Memory B cell (primary cell): ENCODE data around the gene FIZ1.

Experiments
- ATAC-seq: fragments of 150-1000 bp; cut with Tn5 transposase; 2 replicates; pipeline ENCODE4 v1.10.0; 2021; ENCODE audit warnings: low read depth, mild to moderate bottlenecking, moderate library complexity
- DNase-seq, 2 donors: peaks; one replicate each; pipeline ENCODE4 v3.0.0; 2022; ENCODE audit warnings: low spot score in 2 of 2
- H3K27ac Mint-ChIP-seq: one replicate; pipeline ENCODE4 v1.8.0; 2022; ENCODE audit warnings: mild to moderate bottlenecking, moderate library complexity, mixed read lengths
- H3K27me3 Mint-ChIP-seq: one replicate; pipeline ENCODE4 v1.8.0; 2022; ENCODE audit warnings: mixed read lengths
- H3K36me3 Mint-ChIP-seq: one replicate; pipeline ENCODE4 v1.8.0; 2022; ENCODE audit warnings: mild to moderate bottlenecking, mixed read lengths
- H3K4me1 Mint-ChIP-seq: one replicate; pipeline ENCODE4 v1.8.0; 2022; ENCODE audit warnings: mixed read lengths
- H3K4me3 Mint-ChIP-seq: one replicate; pipeline ENCODE4 v1.8.0; 2022; ENCODE audit warnings: mild to moderate bottlenecking, moderate library complexity, mixed read lengths
- H3K9me3 Mint-ChIP-seq: one replicate; pipeline ENCODE4 v1.8.0; 2022; ENCODE audit warnings: mixed read lengths

The FIZ1 gene

GRCh38 chr19:55623130-55623529, 23.8 kb upstream of the FIZ1 start:
- no peaks in the 10 kb centered on the region for H3K27me3 Mint-ChIP-seq
- peaks cover 17% of the 10 kb centered on the region for H3K4me1 Mint-ChIP-seq
- no peaks in the 10 kb centered on the region for H3K36me3 Mint-ChIP-seq
- peaks cover 2% of the 10 kb centered on the region for H3K9me3 Mint-ChIP-seq
- ATAC-seq (no peak), DNase-seq (no peak)
- no peak overlapping the region for H3K4me3 Mint-ChIP-seq
- no peak overlapping the region for H3K27ac Mint-ChIP-seq

- H3K9me3 Mint-ChIP-seq, result peaks cover 2% of the 10 kb centered on the region
- no peak overlapping the region for H3K27ac Mint-ChIP-seq
- no peaks in the 10 kb centered on the region for H3K27me3 Mint-ChIP-seq
- ATAC-seq (no peak), DNase-seq (no peak)
- no peak overlapping the region for H3K4me3 Mint-ChIP-seq
- H3K4me1 Mint-ChIP-seq, result peaks cover 17% of the 10 kb centered on the region
- H3K36me3 Mint-ChIP-seq, result peaks cover 1% of the 10 kb centered on the region
These were observed 23.1 kb upstream of the FIZ1 start for GRCh38 chr19:55622242-55622969.

- DNase-seq, result no peak
- Mint-ChIP-seq H3K9me3 (peaks cover 2% of the 10 kb centered on the region), H3K36me3 (peaks cover 5% of the 10 kb centered on the region), H3K4me3 (no peak overlapping the region), H3K4me1 (peaks cover 17% of the 10 kb centered on the region), H3K27ac (no peak overlapping the region), H3K27me3 (no peaks in the 10 kb centered on the region)
- ATAC-seq, result no peak
These were observed 22.4 kb upstream of the FIZ1 start for GRCh38 chr19:55621673-55622231.

GRCh38 chr19:55621205-55621672, 21.9 kb upstream of the FIZ1 start:
- Mint-ChIP-seq H3K27me3 (no peaks in the 10 kb centered on the region), H3K27ac (no peak overlapping the region), H3K4me1 (peaks cover 17% of the 10 kb centered on the region), H3K9me3 (peaks cover 2% of the 10 kb centered on the region), H3K36me3 (peaks cover 7% of the 10 kb centered on the region), H3K4me3 (no peak overlapping the region)
- DNase-seq, result no peak
- ATAC-seq, result no peak

GRCh38 chr19:55620410-55621204, 21.3 kb upstream of the FIZ1 start:
- peaks cover 7% of the 10 kb centered on the region for H3K36me3 Mint-ChIP-seq
- peaks cover 2% of the 10 kb centered on the region for H3K9me3 Mint-ChIP-seq
- peaks cover 17% of the 10 kb centered on the region for H3K4me1 Mint-ChIP-seq
- ATAC-seq (no peak), DNase-seq (no peak)
- H3K27me3 Mint-ChIP-seq, result no peaks in the 10 kb centered on the region
- peak overlapping the region; percentile 14 for H3K27ac Mint-ChIP-seq
- no peak overlapping the region for H3K4me3 Mint-ChIP-seq

- peaks cover 9% of the 10 kb centered on the region for H3K4me1 Mint-ChIP-seq
- DNase-seq, result no peak
These were observed 20.0 kb upstream of the FIZ1 start for GRCh38 chr19:55619286-55619685.

GRCh38 chr19:55618426-55618825, 19.1 kb upstream of the FIZ1 start:
- H3K9me3 Mint-ChIP-seq, result no peaks in the 10 kb centered on the region
- H3K4me1 Mint-ChIP-seq, result peaks cover 2% of the 10 kb centered on the region
- H3K4me3 Mint-ChIP-seq, result no peak overlapping the region
- H3K27ac Mint-ChIP-seq, result no peak overlapping the region
- no peaks in the 10 kb centered on the region for H3K27me3 Mint-ChIP-seq
- peaks cover 7% of the 10 kb centered on the region for H3K36me3 Mint-ChIP-seq
- DNase-seq (no peak), ATAC-seq (no peak)

More at GRCh38 chr19:55619286-55619685, 20.0 kb upstream of the FIZ1 start:
- no peak for ATAC-seq
- Mint-ChIP-seq H3K36me3 (peaks cover 7% of the 10 kb centered on the region), H3K4me3 (no peak overlapping the region), H3K27me3 (no peaks in the 10 kb centered on the region), H3K27ac (no peak overlapping the region), H3K9me3 (peaks cover 2% of the 10 kb centered on the region)

- Mint-ChIP-seq H3K27me3 (no peaks in the 10 kb centered on the region), H3K36me3 (peaks cover 8% of the 10 kb centered on the region), H3K27ac (no peak overlapping the region), H3K4me3 (no peak overlapping the region), H3K9me3 (no peaks in the 10 kb centered on the region), H3K4me1 (peaks cover 7% of the 10 kb centered on the region)
- DNase-seq, result no peak
- no peak for ATAC-seq
These were observed 18.1 kb upstream of the FIZ1 start for GRCh38 chr19:55617426-55617825.

GRCh38 chr19:55616395-55616875, 17.1 kb upstream of the FIZ1 start:
- Mint-ChIP-seq H3K36me3 (peaks cover 8% of the 10 kb centered on the region), H3K27me3 (no peaks in the 10 kb centered on the region), H3K27ac (no peak overlapping the region), H3K4me3 (no peak overlapping the region), H3K4me1 (peaks cover 16% of the 10 kb centered on the region), H3K9me3 (no peaks in the 10 kb centered on the region)
- DNase-seq, result no peak
- no peak for ATAC-seq

GRCh38 chr19:55615543-55616394, 16.5 kb upstream of the FIZ1 start:
- no peak overlapping the region for H3K4me3 Mint-ChIP-seq
- H3K36me3 Mint-ChIP-seq, result peaks cover 8% of the 10 kb centered on the region
- no peaks in the 10 kb centered on the region for H3K9me3 Mint-ChIP-seq
- DNase-seq (no peak), ATAC-seq (no peak)
- no peaks in the 10 kb centered on the region for H3K27me3 Mint-ChIP-seq
- peaks cover 22% of the 10 kb centered on the region for H3K4me1 Mint-ChIP-seq
- no peak overlapping the region for H3K27ac Mint-ChIP-seq

GRCh38 chr19:55614711-55615542, 15.6 kb upstream of the FIZ1 start:
- Mint-ChIP-seq H3K4me3 (no peak overlapping the region), H3K27me3 (no peaks in the 10 kb centered on the region), H3K9me3 (peaks cover under 1% of the 10 kb centered on the region), H3K36me3 (peaks cover 12% of the 10 kb centered on the region), H3K4me1 (peaks cover 25% of the 10 kb centered on the region), H3K27ac (no peak overlapping the region)
- ATAC-seq, result no peak
- no peak for DNase-seq

- Mint-ChIP-seq H3K27me3 (no peaks in the 10 kb centered on the region), H3K4me1 (peaks cover 29% of the 10 kb centered on the region), H3K4me3 (no peak overlapping the region), H3K9me3 (peaks cover 2% of the 10 kb centered on the region), H3K36me3 (peaks cover 19% of the 10 kb centered on the region), H3K27ac (no peak overlapping the region)
- DNase-seq (no peak), ATAC-seq (no peak)
These were observed 14.8 kb upstream of the FIZ1 start for GRCh38 chr19:55613930-55614710.
